Measurements from ENCODE around the gene SCML2. TPM values are rescaled to one million over a fixed set of nuclear protein-coding genes. Genes with fewer than 3 reads are reported as not detected.

Gene SCML2
- total and polyA plus RNA-seq, 2 of the 8 experiments (the other 6 are each of a cell fraction or from before 2014, with no cell fraction given) = 14.6 to 18.9 TPM

DNA sequence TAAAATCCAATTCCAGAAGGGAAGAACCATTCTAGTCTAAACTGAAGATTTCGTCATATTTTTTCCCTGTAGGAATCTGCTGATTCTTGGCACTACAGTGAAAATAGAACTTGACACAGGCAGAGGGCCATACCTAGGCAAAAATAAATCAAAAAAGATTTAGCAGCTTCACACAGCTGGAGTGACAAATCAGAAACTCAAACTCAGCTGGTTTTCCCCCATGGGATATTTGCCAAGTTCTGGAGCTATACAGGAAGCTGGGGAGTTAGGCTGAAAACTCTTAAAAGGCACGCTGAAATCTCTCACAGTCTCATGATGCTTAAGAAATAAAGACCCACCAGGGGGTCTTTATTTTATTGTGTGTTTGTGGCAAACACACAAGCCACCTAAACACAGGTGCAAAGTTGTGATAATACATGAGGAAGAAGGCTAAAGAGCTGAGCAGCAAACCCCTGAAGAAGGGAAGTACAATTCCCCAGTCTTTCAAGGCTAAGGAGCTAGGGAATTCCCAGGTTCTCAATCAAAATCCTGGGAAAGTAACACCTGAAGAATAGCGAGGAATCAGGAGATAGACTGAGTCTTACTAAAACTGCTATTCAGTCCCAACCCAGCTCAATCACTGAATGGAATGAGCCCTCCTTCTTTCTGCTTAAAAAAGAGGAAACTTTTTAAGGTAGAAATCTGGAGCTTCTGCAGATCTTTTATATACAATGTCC lies 101.7 kb downstream of the SCML2 start:
- Histone ChIP-seq H2BK120ac (replicated peaks; ENCODE audit: low read depth, low read length) (no peak overlapping the region), H3K14ac (ENCODE audit: insufficient read length) (no peak overlapping the region), H2AK5ac (ENCODE audit: low read depth, low read length) (no peak overlapping the region), H4K8ac (ENCODE audit: extremely low read depth, insufficient read depth, low read length) (no peak overlapping the region), H3K27me3 (replicated peaks in 1 of 4; ENCODE audit: control insufficient read depth in 3 of 4, extremely low read depth in 1 of 4, insufficient read depth in 3 of 4, low read length in 3 of 4) (no peaks in the 10 kb centered on the region), H3K4me3 (ENCODE audit: extremely low read depth in 1 of 4, insufficient read depth in 2 of 4, low read depth in 3 of 4, low read length in 4 of 4) (no peak overlapping the region), H4K91ac (replicated peaks; ENCODE audit: insufficient read length, low read length) (no peak overlapping the region), H4K5ac (ENCODE audit: insufficient read length, low read depth, low read length) (no peak overlapping the region), H3K56ac (replicated peaks; ENCODE audit: insufficient read length, low read depth, low read length) (no peak overlapping the region), H3K79me1 (ENCODE audit: low read depth, low read length) (no peaks in the 10 kb centered on the region), H2BK12ac (ENCODE audit: low read depth, low read length) (no peak overlapping the region), H4K20me1 (replicated peaks in 1 of 2; ENCODE audit: control insufficient read depth in 1 of 2, insufficient read depth in 2 of 2, low read length in 2 of 2) (no peaks in the 10 kb centered on the region), H3K23ac (ENCODE audit: insufficient read length) (no peak overlapping the region), H2AFZ (ENCODE audit: low read length) (no peak overlapping the region), H2BK5ac (ENCODE audit: low read depth, low read length) (no peak overlapping the region), H3K18ac (ENCODE audit: extremely low read depth, low read length) (no peak overlapping the region), H3K9me3 (ENCODE audit: insufficient read depth in 2 of 2, low read depth in 1 of 2, low read length in 1 of 2) (no peaks in the 10 kb centered on the region), H3K4ac (replicated peaks; ENCODE audit: insufficient read length, low read depth, low read length) (no peak overlapping the region), H3K4me1 (replicated peaks in 1 of 4; ENCODE audit: control insufficient read depth in 3 of 4, insufficient read depth in 4 of 4, low read length in 3 of 4) (no peaks in the 10 kb centered on the region), H3K4me2 (ENCODE audit: insufficient read depth in 1 of 2, low read depth in 2 of 2, low read length in 2 of 2) (no peak overlapping the region), H3K23me2 (ENCODE audit: low read depth, low read length) (no peaks in the 10 kb centered on the region), H2BK20ac (ENCODE audit: low read length) (no peak overlapping the region), H2BK15ac (ENCODE audit: low read length) (no peak overlapping the region), H3K36me3 (ENCODE audit: control insufficient read depth in 2 of 4, insufficient read depth in 4 of 4, low read length in 3 of 4) (no peaks in the 10 kb centered on the region; a peak in 1 of 8 replicates), H3K27ac (ENCODE audit: low read depth, low read length) (no peak overlapping the region), H3K9ac (replicated peaks in 1 of 4; ENCODE audit: extremely low read depth in 1 of 4, low read depth in 3 of 4, low read length in 3 of 4) (no peak overlapping the region), H3K79me2 (ENCODE audit: control insufficient read depth in 1 of 2, insufficient read depth in 2 of 2, low read length in 2 of 2) (no peaks in the 10 kb centered on the region)
- ChIA-PET CTCF (ENCODE audit: partially characterized antibody) (interaction anchor here (0.7 kb wide), 1 partner anchor 1439 kb away, joined by 3 read pairs; no protein-coding TSS in a partner anchor), POLR2A (ENCODE audit: partially characterized antibody) (no interaction called here)
- DNase-seq (ENCODE audit: low read depth in 1 of 2, low spot score in 2 of 2) = no peak
- FAIRE-seq = peak; percentile 66
- TF ChIP-seq SIN3A (conservative IDR thresholded peaks at IDR 0.05 in 1 of 2, IDR thresholded peaks at IDR 0.05 in 1 of 2; ENCODE audit: low read depth in 1 of 2, low read length in 2 of 2) (no peak), EP300 (IDR thresholded peaks at IDR 0.05; ENCODE audit: borderline replicate concordance in 1 of 2, low read depth in 2 of 2, low read length in 2 of 2) (no peak), PHF8 (conservative IDR thresholded peaks at IDR 0.05; ENCODE audit: low read depth, low read length) (no peak), SIRT6 (IDR thresholded peaks at IDR 0.05; ENCODE audit: low read length) (no peak), CBX5 (IDR thresholded peaks at IDR 0.05; ENCODE audit: low read depth, low read length) (no peak), SRF (IDR thresholded peaks at IDR 0.05; ENCODE audit: low read depth, low read length) (no peak), FOSL1 (IDR thresholded peaks at IDR 0.05; ENCODE audit: insufficient read depth, low read depth, low read length) (no peak), CEBPB (IDR thresholded peaks at IDR 0.05; ENCODE audit: low read depth, low read length) (no peak), HDAC2 (IDR thresholded peaks at IDR 0.05; ENCODE audit: borderline replicate concordance in 1 of 2, low read depth in 2 of 2, low read length in 2 of 2) (no peak)
- WGBS, 2 experiments (ENCODE audit: extremely low coverage in 1 of 2, insufficient coverage in 1 of 2, insufficient read length in 1 of 2, insufficient replicate concordance in 2 of 2, low coverage in 1 of 2, low lambda C conversion rate in 2 of 2, missing lambda C conversion rate in 1 of 2) = 47% methylated on average over 3 of the region's 3 CpGs; no CpG with 5 or more reads in 1 of the 2 experiments
